Tibial nerve (tissue), 4 donors: Measurements from ENCODE around the gene PRKCE.

ENCODE experiments used
- CTCF ChIP-seq, 5 experiments: fragments of 200-600 bp in 3 of 5; fragments of 450-650 bp in 2 of 5; sonication (generic) in 3 of 5; IDR thresholded peaks; one replicate each; pipeline ENCODE4 v1.5.1; 2016 to 2019; ENCODE audit warnings: antibody characterized with exemption in 5 of 5, mild to moderate bottlenecking in 3 of 5, moderate library complexity in 2 of 5
- EP300 ChIP-seq, 2 donors: sonication (generic); formaldehyde crosslinking; IDR thresholded peaks; one replicate each; pipeline ENCODE4 v1.6.1; 2017; ENCODE audit warnings: antibody characterized with exemption in 2 of 2, mild to moderate bottlenecking in 1 of 2
- POLR2A ChIP-seq, 2 donors: fragments of 450-650 bp; IDR thresholded peaks; one replicate each; pipeline ENCODE4 v1.6.1; 2017; ENCODE audit warnings: antibody characterized with exemption in 2 of 2, mild to moderate bottlenecking in 2 of 2, moderate library complexity in 2 of 2

GRCh38 chr2:45845566-45845965 is 194.1 kb downstream of the PRKCE start:
- no peak for TF ChIP-seq CTCF (IDR thresholded peaks at IDR 0.05)
- no peak for TF ChIP-seq POLR2A (IDR thresholded peaks at IDR 0.05)
- no peak for TF ChIP-seq EP300 (IDR thresholded peaks at IDR 0.05)
